HUDEP-2 (cell line): ENCODE data around the gene CCDC15.

Experiments used
- DNase-seq, 76 experiments: peaks; one replicate each; lab custom pipeline; 2025; ENCODE audit not compliant: unreplicated experiment in 76 of 76; lab: John Stamatoyannopoulos, UW

Gene CCDC15

DNA sequence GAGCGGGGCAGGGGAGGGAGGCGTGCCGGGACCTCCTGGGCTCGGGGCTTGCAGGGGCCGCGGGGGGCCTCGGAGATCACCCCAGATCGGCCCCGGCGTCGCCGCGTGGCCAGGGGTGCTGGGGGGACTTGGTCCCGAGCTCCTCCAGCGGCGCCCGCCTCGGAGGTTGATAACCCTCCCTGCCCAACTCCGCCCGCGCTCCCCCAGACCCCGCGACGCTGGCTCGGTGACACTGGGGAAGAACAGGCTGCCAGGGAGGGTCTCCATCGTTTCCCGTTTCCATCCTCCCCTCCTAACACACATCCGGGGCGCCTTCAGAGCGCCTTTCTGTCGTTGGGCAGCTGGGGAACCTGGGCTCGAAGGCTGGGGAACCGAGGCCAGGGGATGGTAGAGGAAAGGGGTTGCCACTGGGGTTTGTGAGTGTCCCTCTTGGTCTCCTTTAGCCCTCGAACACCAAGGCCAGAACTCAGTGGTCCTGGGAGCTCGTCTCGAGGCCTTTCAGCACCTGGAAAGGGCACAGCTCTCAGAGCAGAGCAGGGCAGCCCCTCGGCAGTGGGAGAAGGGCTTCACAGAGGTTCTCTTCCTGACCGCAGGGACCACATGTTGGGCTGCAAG lies 109.5 kb downstream of the CCDC15 start:
- no peak for DNase-seq

DNA sequence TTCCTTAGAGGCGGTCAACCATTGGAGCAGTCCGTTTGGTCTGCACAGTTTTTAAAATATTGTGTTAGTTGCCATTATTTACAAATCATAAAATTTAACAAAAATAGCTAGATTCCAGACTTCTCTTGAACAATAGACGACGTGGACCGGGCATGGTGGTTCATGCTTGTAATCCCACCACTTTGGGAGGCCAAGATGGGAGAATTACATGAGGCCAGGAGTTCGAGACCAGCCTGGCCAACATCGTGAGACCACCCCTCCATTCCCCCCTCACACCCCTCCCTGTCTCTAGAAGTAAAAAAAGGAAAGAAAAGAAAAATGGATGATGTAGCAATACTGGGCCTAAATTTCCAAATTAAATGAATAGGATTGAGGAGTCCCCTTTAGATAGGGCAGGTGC lies 110.1 kb downstream of the CCDC15 start:
- DNase-seq, result no peak

DNA sequence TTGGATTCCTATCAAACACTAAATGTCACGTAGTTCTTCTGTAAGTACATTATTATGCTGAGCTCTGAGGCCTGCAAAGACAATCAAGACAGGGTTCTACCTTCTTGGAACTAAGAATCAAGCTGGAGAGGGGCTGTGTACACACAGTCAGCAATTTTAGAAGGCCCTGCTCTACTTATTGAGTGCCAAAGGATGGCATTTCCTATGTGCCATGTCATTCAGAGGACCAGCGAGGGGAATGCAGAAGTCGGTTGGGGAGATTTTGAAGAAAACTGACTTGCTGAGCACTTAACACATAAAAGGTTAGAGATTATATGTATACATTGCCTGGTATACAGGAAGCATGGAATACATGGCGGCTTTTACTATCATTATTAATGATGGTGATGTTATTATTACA lies 114.4 kb downstream of the CCDC15 start:
- no peak for DNase-seq

DNA sequence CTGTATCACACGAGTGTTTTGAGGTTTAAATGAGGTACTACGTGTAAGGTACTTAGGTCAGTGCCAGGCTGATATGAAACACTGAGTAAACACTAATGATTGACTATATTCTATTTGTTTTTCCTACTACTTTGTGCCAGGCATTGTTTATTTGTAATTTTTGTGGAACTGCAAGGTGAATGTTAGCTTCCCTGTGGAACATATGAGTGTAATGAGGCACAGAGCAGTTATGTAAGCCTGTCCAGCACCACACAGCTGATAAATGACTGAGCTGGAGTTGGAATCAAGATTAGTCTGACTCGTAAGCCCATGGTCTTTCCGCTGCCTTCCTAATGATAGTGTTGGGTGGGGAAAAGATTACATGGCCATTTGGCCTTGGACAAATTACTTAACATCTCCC lies 115.0 kb downstream of the CCDC15 start:
- DNase-seq, result peak in 11 of 76 experiments; percentile 8 to 54 (median 33)

DNA sequence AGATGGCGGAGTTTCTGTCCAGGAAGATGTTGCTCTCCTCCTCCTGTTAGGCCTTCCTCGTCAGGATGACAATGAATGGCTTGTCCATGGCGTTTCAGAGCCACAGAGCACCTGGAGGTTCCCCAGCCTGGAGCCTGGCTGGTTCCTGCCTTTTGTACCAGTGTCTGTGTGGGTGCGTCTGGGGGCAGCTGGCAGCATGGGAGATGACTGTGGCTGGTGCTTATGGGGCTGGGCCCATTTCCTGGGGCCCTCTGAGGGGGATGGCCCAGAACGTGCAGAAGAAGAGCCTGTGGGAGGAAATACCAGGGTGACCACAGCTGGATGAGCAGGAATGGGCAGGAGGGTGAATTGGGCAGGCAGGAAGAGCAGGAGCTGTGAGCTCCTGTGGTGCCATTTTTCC lies 115.8 kb downstream of the CCDC15 start:
- no peak for DNase-seq

DNA sequence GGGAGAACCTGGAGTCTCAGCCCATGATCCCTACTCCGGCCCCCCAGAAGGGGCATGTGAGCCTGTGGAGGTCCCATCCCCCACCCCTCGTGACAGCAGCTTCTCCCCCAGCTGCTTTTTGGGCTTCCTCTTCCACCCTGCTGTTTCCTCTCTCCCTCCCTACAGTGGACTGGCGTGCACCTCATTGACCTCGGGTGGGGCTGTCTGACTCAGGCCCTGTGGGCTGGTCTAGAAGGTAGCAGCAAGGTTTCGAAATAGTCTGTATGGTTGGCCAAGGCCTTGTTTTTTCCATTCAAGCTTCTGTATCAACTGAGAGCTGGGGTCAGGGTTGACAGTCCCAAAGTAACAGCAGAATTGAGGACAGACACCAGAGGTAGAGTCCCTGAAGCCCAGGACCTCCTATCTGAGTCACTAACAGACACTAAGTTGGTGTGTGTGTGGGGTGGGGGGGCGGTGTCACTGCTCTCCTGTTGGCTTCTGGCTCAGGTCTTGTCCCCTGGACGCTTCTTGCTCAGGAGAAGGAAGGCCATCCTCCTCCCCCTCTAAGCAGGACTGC lies 116.8 kb downstream of the CCDC15 start:
- peak in 59 of 76 experiments; percentile 4 to 82 (median 44) for DNase-seq

DNA sequence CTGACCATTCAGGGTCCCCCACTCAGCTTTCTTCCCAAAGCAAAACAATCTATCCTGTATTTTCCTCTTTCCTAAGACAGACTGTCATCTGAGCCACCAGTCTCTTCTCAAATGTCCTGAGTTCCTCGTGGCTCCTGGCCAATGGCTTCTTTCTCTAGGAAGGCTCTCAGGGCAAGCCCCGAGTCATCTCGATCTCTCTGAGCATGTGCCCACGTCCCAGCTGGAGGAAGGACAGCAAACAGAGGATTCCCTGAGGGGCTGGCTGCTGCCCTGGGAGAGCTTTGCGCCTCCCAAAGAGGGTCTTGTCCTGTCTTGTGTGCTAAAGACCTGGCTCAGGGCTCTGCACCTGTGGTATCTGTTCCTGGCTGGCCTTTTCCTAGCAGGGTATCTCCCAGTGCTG lies 117.4 kb downstream of the CCDC15 start:
- DNase-seq, result no peak

DNA sequence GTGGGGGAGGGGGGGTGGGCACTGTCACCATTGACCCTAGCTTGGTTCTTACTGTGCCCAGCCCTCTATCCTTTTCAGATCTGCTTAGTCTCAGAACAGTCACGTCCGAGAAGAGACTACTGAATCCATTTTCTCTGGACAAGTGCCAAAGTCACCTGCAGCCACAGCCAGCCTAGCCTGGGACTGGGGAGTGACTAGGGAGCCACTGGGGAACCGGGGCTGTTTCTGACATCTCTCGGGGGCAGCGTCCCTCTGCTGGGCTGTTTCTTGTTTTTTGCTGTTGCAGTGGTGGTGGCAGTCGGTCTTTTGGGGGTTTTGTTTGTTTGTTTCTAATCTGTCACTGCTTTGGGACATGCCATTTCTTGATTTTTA lies 117.8 kb downstream of the CCDC15 start:
- DNase-seq, result no peak

DNA sequence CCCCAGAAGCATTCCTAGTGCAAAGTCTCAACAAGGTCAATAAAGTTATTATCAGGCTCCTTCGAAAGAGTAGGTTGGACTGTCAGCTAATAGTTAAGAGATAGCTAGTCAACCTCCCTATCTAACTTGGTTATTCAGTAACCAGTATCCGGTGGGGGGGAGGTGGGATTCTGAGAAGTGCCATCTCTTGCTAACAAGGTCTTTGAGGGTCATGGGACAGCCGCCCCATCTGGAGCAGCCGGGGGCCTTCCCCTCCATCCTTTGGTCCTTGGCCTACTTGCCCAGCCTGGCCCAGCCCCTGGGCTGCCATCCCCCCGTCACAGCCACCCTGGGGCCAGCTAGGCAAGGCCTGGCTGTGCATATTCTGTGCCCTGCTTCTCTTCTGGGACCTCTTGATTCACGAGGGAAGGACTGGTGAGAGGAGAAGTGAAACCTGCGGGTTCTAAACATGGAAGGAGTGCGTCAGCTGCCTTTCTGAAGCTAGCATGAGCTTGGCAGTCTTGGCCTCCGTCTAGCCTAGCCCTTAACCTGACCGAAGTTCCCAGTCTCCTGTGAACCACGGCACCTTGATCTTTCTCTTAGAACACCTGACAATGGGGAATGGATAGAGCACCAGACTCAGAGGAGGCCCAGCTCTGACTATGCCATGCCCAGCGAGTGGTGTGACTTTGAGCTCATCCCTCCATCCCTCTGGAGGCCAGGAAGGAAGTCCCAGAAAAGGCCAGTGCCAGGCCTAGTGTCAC lies 118.4 kb downstream of the CCDC15 start:
- DNase-seq, result no peak

DNA sequence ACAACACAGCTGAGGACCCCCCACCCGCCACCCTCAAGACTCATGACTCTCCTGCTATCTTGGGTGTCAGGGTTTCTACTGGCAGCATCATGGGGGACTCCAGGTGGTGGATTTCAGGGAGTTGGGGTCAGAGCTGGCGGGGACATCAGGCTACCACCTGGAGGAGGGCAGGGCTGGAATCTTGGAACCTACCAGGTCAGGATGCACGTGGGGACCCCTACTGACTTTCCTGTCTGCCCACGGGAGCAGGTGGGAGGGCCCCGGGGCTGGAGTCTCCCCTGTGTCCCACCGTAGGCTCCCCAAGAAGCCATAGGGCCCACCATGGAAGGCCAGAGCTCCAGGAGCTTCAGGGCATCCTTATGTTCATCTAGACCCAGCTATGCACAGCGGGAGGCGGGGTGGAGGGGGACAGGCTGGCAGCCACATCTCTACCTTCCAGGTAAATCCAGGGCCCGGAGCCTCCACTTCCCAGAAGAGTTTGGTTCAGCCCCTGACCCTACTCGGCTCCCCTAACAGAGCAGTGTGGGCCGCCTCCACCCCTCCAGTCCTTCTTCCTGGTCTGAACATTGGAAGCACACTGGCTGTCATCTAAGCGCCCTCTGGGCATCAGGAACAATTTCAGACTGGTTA lies 119.1 kb downstream of the CCDC15 start:
- DNase-seq, result no peak

DNA sequence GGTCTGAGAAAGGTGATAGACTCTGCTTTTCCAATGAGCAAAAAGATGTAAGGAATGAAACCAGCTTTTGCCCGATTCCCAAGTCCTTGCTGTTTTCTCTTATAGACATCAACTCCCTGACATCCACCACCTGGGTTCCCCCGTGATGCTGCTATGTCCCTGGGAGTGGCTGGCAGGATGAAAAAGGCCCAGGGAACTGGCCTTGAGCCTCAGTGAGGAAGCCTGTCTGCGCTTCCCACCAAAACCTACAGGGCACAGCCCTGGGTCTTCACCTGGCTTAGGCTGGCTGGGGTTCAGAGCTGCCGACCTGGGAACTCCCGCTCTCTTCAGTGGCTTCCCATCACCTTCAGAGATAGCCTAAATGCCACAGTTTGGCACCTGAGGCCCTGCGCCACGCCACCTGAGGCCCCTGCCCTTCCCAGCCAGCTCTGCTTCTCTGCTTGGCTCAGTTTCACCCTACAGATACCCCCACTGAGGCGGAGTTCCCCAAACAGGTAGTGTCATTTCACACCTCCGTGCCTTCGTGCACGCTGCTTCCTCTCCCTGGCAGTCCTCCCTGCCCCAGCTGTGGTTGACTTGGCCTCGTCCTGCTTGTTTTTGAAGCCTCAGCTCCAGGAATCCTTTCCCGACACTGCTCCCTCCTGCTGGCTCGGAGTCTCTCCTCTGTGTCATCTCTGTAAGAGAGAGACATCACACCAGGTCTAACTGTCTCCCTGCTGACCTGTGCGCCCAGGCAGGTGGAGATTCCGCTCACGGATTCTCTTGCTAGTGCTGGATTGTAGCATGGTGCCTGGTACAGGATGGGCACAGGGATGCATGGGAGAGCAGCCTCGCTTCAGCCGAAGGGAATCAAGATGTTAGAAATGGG lies 119.8 kb downstream of the CCDC15 start:
- DNase-seq, result no peak

DNA sequence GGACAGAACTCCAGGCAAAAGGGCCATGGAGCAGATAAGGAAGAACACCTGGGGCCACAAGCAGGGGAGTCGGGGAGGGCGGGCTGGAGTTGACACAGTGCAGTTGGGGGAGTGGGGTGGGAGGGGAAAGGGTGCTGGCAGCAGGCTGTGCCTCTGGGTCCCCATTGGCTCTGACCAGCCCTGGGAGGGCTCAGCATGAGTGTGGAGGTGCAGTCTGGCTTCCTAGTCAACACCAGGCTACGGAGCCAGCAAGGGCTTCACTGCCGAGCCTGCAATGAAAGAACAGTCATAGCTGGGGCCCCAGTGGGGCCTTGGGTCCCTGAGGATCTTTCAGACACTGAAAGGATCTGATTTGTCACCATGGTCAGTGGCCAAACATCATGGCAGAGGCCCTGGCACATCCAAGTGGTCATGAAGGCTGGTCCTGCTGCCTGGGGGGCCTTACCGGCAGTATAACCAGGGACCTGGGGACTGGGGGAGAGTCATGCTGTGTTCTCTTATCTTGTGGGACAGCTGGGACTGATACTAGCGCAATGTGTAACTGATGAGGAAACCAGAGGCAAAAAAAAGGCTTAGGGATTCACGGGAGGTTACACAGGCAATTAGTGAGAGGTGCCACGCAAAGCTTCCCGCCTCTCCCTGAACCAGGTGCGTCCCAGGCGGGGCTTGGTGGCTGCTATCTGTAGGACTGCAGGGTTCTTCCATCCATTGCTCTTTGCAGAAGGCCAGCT lies 120.7 kb downstream of the CCDC15 start:
- DNase-seq, result peak in 8 of 76 experiments; percentile 4 to 26 (median 16)

DNA sequence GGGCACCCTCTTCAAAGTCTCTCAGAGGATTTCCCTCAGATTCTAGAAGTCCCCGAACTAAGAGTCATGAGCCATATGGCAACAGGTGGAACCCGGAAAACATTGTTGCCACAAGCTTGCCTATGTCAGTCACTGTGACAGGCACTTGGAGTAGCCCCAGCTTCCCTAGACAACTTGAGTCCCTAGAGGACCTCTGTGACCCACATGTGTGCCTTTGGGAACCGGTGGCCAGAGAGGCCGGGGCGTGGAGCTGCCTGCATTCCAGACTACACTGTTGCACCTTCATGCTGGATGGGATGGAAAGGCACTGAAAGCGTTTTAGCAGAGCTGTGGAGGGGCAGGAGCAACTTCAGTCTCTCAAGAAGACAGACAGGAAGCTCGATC lies 121.2 kb downstream of the CCDC15 start:
- DNase-seq, result no peak

DNA sequence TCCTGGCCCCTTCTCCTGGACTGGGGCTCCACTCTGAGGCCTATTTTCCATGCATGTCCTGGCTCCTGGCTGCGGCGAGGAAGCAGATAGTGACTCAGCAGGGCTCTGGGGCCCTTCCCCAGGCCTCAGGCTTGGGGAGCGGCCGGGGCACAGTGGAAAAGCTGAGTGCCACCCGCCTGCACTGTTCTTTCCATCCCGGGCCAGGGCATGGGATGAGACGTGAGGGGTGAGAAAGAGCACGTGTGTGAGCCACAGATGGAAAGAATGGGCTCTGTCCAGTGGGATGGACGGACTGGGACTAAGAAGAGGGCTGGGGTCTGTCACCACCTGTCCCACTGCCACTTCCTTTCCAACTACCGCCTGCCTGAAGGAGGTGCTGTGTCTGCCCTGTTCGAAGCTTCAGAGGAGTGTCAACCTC lies 121.9 kb downstream of the CCDC15 start:
- DNase-seq, result peak in 4 of 76 experiments; percentile 4 to 28 (median 16)

DNA sequence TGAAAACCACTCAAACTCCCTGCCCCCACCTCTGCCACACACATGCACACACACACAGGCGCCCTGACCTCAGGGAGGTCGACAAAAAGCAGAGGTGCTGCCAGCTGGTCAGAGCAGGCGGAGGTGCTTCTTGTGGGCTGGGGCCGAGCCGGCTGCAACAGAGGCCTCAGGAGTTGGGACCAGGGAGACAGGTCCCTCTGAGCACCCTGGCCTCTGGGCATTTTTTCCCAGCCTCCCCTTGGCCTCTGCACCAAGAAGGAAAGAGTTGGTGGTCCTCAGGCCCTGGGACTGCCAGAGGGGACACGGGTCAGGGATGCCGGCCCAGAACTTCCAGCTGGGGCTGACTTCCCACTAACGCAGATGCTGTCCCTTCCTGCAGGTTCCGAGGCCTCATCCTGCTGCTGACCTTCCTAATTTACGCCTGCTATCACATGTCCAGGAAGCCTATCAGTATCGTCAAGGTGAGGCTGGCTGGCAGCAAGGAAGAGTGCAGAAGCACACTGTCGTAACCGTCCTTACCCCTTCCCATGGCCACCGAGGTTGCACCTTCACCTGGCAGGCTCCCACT lies 122.5 kb downstream of the CCDC15 start:
- no peak for DNase-seq

DNA sequence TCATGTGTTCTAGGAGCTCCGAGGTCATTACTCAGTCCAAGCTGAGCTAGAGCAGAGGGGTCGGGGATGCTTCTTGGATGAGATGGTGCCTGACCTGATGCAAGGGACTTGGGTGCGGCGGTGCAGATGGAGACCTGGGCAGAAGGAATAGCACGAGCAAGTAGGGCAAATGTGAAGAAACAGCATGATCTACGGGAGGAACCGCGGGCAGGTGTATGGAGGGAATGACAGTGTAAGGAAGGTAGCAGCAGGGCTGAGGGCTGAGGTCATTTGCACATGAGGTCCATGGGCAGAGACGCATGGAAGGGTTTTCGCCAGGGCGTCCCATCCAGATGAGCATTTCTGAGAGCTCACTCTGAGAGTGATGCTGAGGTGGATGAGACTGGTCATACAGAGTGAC lies 124.0 kb downstream of the CCDC15 start:
- no peak for DNase-seq

DNA sequence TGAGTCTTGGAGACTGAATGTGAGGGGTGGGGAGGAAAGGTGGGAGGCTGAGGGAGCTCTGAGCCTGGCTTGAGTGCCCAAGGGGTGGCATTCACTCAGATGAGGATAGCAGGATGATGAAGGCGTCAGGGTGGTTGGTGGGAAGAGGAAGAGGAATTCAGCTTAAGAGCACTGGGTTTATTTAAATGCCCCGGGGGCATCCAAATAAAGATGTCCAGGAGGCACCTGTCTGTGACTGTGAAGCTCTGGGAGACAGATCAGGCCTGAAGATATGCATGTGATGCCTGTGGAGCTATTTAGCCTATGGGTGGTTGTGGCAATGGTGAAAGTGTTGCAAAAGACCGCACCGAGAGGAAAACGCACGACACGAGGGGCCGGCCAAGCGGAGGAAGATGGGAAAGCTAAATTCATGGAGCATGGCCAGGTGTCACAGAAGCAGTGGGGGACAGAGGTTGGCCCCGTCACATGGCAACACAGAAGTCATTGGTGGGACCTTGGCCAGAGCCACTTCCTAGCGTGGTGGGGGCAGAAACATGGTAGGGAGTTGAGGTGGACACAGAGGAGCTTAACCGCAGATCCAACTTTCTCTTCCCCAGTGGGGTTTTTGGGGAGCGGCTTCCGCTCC lies 124.6 kb downstream of the CCDC15 start:
- DNase-seq, result no peak

DNA sequence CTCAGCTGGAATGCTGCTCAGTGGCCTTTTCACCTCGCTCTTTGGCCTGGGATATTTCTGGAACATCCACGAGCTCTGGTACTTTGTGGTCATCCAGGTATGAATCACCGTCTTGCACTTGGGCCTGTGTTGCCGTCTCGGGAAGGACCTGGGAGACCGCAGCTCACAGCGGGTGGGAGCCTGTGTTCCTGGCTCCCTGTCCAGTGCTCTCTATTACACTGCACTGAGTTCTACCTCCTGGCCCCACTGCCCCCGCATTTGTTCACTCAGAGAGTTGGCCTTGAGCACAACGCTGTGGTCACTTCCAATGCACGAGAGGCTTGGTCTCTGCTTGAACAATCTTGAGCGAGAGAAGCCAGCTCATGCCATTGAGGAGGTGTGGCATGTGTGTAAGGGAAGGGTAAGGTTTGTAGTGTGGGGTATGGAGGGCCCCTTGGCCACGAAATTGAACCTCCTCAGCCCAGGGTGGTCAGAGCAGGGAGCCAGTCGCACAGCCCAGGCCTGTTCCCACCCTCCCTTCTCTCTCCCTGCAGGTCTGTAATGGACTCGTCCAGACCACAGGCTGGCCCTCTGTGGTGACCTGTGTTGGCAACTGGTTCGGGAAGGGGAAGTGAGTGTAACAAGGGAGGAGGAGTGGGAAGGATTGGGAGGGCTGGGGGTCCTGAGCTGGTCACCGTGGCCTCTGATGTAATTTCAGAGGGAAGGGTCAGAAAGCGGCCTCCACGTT lies 125.3 kb downstream of the CCDC15 start:
- no peak for DNase-seq
